ENCODE measurements around the gene KCNA5.

GRCh38 chr12:5047094-5047493 is 3.4 kb downstream of the KCNA5 start:
- TF ChIP-seq POLR2A (IDR thresholded peaks at IDR 0.05) = no peak
- no peak for TF ChIP-seq CTCF (IDR thresholded peaks at IDR 0.05)
